Measurements from ENCODE around the gene DAB2IP. TPM values are rescaled to one million over a fixed set of nuclear protein-coding genes. Genes with fewer than 3 reads are reported as not detected.

Gene DAB2IP
- total RNA-seq, 4 donors from 2014 or later: 42.0 to 93.4 (median 47.9) TPM

DNA sequence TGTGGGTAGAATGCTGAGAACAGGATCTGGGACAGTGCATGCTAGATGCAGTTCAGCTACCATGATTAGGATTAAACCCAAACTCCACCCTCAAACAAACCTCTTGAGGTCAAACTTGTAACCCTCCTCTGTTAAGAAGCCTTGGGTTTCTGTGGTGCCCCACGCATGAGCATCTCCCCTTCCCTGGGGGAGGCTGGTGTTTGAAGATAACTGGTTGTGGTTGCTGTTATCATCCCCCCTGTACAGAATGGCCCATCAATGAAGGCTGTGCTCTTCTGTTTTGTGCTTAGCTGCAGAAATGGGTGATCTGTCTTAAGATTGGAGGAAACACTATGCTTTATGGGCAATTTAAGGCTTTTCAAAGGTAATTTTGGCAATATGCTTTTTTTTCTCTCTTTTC is 4.4 kb upstream of the DAB2IP start:
- no peaks in the 10 kb centered on the region for H3K27me3 ChIP-seq

DNA sequence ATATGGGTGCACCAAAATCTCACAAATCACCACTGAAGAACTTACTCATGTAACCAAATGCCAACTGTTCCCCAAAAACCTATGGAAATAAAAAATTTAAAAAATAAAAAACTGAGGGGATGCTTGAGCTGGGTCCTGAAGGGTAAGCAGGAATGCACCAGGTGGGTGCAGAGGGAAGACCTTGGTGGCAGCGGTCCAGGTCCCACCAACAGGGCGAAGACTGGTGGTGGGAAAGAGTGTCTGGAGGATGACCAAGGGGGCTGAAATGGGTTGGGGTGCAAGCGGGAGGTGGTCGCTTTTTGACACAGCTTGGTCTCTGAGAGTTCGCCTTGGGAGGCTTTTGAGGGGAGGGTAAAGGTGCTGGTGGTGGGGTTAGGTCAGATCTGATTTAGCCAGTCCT is 3.3 kb upstream of the DAB2IP start:
- H3K27ac ChIP-seq: no peak overlapping the region
- H3K36me3 ChIP-seq: no peaks in the 10 kb centered on the region
- H3K9me3 ChIP-seq: no peaks in the 10 kb centered on the region
- WGBS, 2 donors (ENCODE audit: low coverage in 1 of 2): 100% methylated on average over 2 to 5 of the region's 5 CpGs
- H3K27me3 ChIP-seq: no peaks in the 10 kb centered on the region
- ATAC-seq: no peak
- no peak for TF ChIP-seq EP300 (IDR thresholded peaks at IDR 0.05)
- no peak for TF ChIP-seq POLR2AphosphoS5 (IDR thresholded peaks at IDR 0.05)
- TF ChIP-seq, protein P1, sequence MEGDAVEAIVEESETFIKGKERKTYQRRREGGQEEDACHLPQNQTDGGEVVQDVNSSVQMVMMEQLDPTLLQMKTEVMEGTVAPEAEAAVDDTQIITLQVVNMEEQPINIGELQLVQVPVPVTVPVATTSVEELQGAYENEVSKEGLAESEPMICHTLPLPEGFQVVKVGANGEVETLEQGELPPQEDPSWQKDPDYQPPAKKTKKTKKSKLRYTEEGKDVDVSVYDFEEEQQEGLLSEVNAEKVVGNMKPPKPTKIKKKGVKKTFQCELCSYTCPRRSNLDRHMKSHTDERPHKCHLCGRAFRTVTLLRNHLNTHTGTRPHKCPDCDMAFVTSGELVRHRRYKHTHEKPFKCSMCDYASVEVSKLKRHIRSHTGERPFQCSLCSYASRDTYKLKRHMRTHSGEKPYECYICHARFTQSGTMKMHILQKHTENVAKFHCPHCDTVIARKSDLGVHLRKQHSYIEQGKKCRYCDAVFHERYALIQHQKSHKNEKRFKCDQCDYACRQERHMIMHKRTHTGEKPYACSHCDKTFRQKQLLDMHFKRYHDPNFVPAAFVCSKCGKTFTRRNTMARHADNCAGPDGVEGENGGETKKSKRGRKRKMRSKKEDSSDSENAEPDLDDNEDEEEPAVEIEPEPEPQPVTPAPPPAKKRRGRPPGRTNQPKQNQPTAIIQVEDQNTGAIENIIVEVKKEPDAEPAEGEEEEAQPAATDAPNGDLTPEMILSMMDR (IDR thresholded peaks at IDR 0.05): no peak
- no peak for TF ChIP-seq POLR2A (IDR thresholded peaks at IDR 0.05)
- H3K4me3 ChIP-seq: no peak overlapping the region
- H3K4me1 ChIP-seq: peaks cover 0 to 64% (median 20%) of the 10 kb centered on the region in 3 donors

More for the DNA sequence above, 4.4 kb upstream of the DAB2IP start:
- Histone ChIP-seq H3K36me3 (no peaks in the 10 kb centered on the region), H3K4me3 (no peak overlapping the region), H3K4me1 (peaks cover 0 to 52% (median 10%) of the 10 kb centered on the region in 3 donors), H3K9me3 (no peaks in the 10 kb centered on the region), H3K27ac (no peak overlapping the region)
- no peak for TF ChIP-seq POLR2A (IDR thresholded peaks at IDR 0.05)
- TF ChIP-seq, protein P1 (IDR thresholded peaks at IDR 0.05): no peak
- no peak for TF ChIP-seq EP300 (IDR thresholded peaks at IDR 0.05)
- no peak for TF ChIP-seq POLR2AphosphoS5 (IDR thresholded peaks at IDR 0.05)
- no peak for ATAC-seq
- WGBS, 2 donors (ENCODE audit: low coverage in 1 of 2): 89 to 100% methylated on average over 1 of the region's 1 CpG

- Histone ChIP-seq H3K4me3 (no peak overlapping the region), H3K4me1 (peaks cover 0 to 70% (median 20%) of the 10 kb centered on the region in 3 donors), H3K9me3 (no peaks in the 10 kb centered on the region), H3K27me3 (no peaks in the 10 kb centered on the region), H3K36me3 (no peaks in the 10 kb centered on the region), H3K27ac (peak overlapping the region in 1 of 4 donors; percentile 12)
- no peak for ATAC-seq
- 54% methylated on average over 3 of the region's 9 CpGs; no CpG with 5 or more reads in 1 of the 2 donors for WGBS, 2 donors (ENCODE audit: low coverage in 1 of 2)
- no peak for TF ChIP-seq POLR2A (IDR thresholded peaks at IDR 0.05)
- no peak for TF ChIP-seq POLR2AphosphoS5 (IDR thresholded peaks at IDR 0.05)
- no peak for TF ChIP-seq EP300 (IDR thresholded peaks at IDR 0.05)
- TF ChIP-seq, protein P1 (IDR thresholded peaks at IDR 0.05): no peak
Measured at GRCh38 chr9:121648799-121649198, 2.6 kb upstream of the DAB2IP start.

DNA sequence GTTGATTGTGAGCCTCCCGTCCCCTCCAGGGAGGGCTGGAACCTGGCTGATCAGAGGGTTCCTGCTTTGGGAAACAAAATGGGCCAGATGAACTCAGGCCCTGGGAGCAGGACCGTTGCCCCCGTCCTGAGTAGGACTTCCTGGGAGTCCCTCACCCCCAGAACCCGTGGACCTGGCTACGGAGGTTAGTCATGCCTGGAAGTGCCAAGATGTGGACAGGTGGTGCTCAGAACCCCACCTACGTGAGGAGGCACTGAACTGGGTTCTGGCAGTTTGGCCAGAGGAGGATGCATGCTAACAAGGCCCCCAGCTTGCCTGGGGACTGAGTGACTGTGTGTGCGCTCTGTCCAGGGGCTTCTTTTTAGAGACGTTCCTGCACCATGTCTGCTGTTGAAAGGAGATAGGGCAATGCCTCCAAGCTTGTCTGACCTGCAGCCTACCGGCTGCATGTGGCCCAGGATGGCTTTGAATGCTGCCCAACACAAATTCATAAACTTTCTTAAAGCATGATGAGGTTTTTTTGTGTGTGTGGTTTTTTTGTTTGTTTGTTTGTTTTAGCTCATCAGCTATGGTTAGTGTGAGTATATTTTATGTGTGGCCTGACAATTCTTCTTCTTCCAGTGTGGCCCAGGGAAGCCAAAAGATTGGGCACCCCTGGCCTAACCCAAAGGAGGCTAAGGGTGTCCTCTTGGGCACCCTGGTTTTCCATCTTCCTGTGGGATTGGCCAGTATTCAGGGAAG is 1.8 kb upstream of the DAB2IP start:
- peak overlapping the region in 3 of 4 donors; percentile 69 to 76 (median 69) for H3K27ac ChIP-seq
- WGBS, 2 donors (ENCODE audit: low coverage in 1 of 2): 49 to 67% methylated on average over 1 to 3 of the region's 9 CpGs

GRCh38 chr9:121650217-121651007 is 1.0 kb upstream of the DAB2IP start:
- ATAC-seq: peak; percentile 10
- peaks cover 0 to 76% (median 22%) of the 10 kb centered on the region in 3 donors for H3K4me1 ChIP-seq
- H3K4me3 ChIP-seq: no peak overlapping the region
- WGBS, 2 donors (ENCODE audit: low coverage in 1 of 2): 23 to 43% methylated on average over 3 to 4 of the region's 15 CpGs
- no peaks in the 10 kb centered on the region for H3K36me3 ChIP-seq
- TF ChIP-seq POLR2A (IDR thresholded peaks at IDR 0.05): no peak
- H3K27me3 ChIP-seq: no peaks in the 10 kb centered on the region
- peak overlapping the region in 3 of 4 donors; percentile 69 to 76 (median 69) for H3K27ac ChIP-seq
- H3K9me3 ChIP-seq: no peaks in the 10 kb centered on the region

More for the DNA sequence above, 1.8 kb upstream of the DAB2IP start:
- H3K27me3 ChIP-seq: no peaks in the 10 kb centered on the region
- no peaks in the 10 kb centered on the region for H3K36me3 ChIP-seq
- H3K4me3 ChIP-seq: no peak overlapping the region
- ATAC-seq: no peak
- H3K4me1 ChIP-seq: peaks cover 0 to 76% (median 24%) of the 10 kb centered on the region in 3 donors
- TF ChIP-seq POLR2A (IDR thresholded peaks at IDR 0.05) (no peak), EP300 (IDR thresholded peaks at IDR 0.05) (no peak)
- no peaks in the 10 kb centered on the region for H3K9me3 ChIP-seq
